HG03196 (cell line): Measurements from ENCODE around the gene CD2BP2.

Experiments used
- ATAC-seq: cut with Tn5 transposase; IDR thresholded peaks from one replicate; pipeline ENCODE4 v1.9.1; 2021; ENCODE audit not compliant: unreplicated experiment

Gene CD2BP2

GRCh38 chr16:30361180-30361579 lies 6.1 kb upstream of the CD2BP2 start:
- ATAC-seq, result no peak

- no peak for ATAC-seq
Measured at GRCh38 chr16:30359871-30360170, 4.7 kb upstream of the CD2BP2 start.

- no peak for ATAC-seq
Measured at GRCh38 chr16:30358990-30359870, 4.1 kb upstream of the CD2BP2 start.

GRCh38 chr16:30358577-30358936 lies 3.4 kb upstream of the CD2BP2 start:
- no peak for ATAC-seq

GRCh38 chr16:30357715-30358576 lies 2.8 kb upstream of the CD2BP2 start:
- ATAC-seq, result no peak

- ATAC-seq, result no peak
Measured at GRCh38 chr16:30357085-30357714, 2.1 kb upstream of the CD2BP2 start.

GRCh38 chr16:30356401-30357084 lies 1.4 kb upstream of the CD2BP2 start:
- ATAC-seq, result no peak

- ATAC-seq, result no peak
Measured at GRCh38 chr16:30355954-30356308, 823 bp upstream of the CD2BP2 start.

- ATAC-seq, result no peak
Measured at GRCh38 chr16:30354423-30355143, 525 bp downstream of the CD2BP2 start.

- no peak for ATAC-seq
Measured at GRCh38 chr16:30353438-30354129, 1.5 kb downstream of the CD2BP2 start.

- no peak for ATAC-seq
Measured at GRCh38 chr16:30352488-30353401, 2.4 kb downstream of the CD2BP2 start.

- ATAC-seq, result no peak
Measured at GRCh38 chr16:30351586-30352419, 3.3 kb downstream of the CD2BP2 start.

GRCh38 chr16:30351001-30351441 lies 4.1 kb downstream of the CD2BP2 start:
- no peak for ATAC-seq

- peak; percentile 43 for ATAC-seq
Measured at GRCh38 chr16:30350134-30350871, 4.8 kb downstream of the CD2BP2 start.

- peak; percentile 31 for ATAC-seq
Measured at GRCh38 chr16:30349675-30350074, 5.4 kb downstream of the CD2BP2 start.

- ATAC-seq, result no peak
Measured at GRCh38 chr16:30348929-30349328, 6.2 kb downstream of the CD2BP2 start.

GRCh38 chr16:30348113-30348512 lies 7.0 kb downstream of the CD2BP2 start:
- no peak for ATAC-seq
